GM23248 (cell line): ENCODE results near the gene CNTN4. TPM values are rescaled to one million over a fixed set of nuclear protein-coding genes. Genes with fewer than 3 reads are reported as not detected.
A peak's percentile ranks its signal among the peaks of the same experiment; 100 is the strongest.

Experiments used
- DNase-seq: peaks from one replicate; pipeline ENCODE4 v3.0.0-alpha.2; 2015
- H2AFZ ChIP-seq: fragments of 200-600 bp; sonication (generic); 2 replicates; pipeline ENCODE4 v1.6.1; 2016; ENCODE audit warnings: antibody characterized with exemption
- H3F3A ChIP-seq: fragments of 200-600 bp; sonication (generic); 2 replicates; pipeline ENCODE4 v1.6.1; 2016; ENCODE audit warnings: mild to moderate bottlenecking, antibody characterized with exemption, mixed run types; ENCODE audit not compliant: insufficient read depth
- H3K27ac ChIP-seq: fragments of 200-600 bp; sonication (generic); 2 replicates; pipeline ENCODE4 v1.5.1; 2016; ENCODE audit warnings: mild to moderate bottlenecking
- H3K27me3 ChIP-seq: fragments of 200-600 bp; sonication (generic); replicated peaks from 2 replicates; pipeline ENCODE4 v1.6.1; 2016; ENCODE audit warnings: mild to moderate bottlenecking; ENCODE audit not compliant: insufficient read depth
- H3K36me3 ChIP-seq: fragments of 200-600 bp; sonication (generic); 2 replicates; pipeline ENCODE4 v1.6.1; 2016; ENCODE audit warnings: low read depth, mild to moderate bottlenecking
- H3K4me1 ChIP-seq: fragments of 200-600 bp; sonication (generic); 2 replicates; pipeline ENCODE4 v1.6.1; 2016; ENCODE audit warnings: mild to moderate bottlenecking; ENCODE audit not compliant: insufficient read depth
- H3K4me2 ChIP-seq: fragments of 200-600 bp; sonication (generic); one replicate; pipeline ENCODE4 v1.6.1; 2016; ENCODE audit warnings: mild to moderate bottlenecking; ENCODE audit not compliant: unreplicated experiment
- H3K4me3 ChIP-seq: fragments of 200-600 bp; sonication (generic); 2 replicates; pipeline ENCODE4 v1.5.1; 2016; ENCODE audit warnings: mild to moderate bottlenecking
- H3K79me2 ChIP-seq: fragments of 200-600 bp; sonication (generic); 2 replicates; pipeline ENCODE4 v1.6.1; 2016; ENCODE audit warnings: mild to moderate bottlenecking; ENCODE audit not compliant: insufficient read depth
- H3K9ac ChIP-seq: fragments of 200-600 bp; sonication (generic); 2 replicates; pipeline ENCODE4 v1.6.1; 2016; ENCODE audit warnings: mild to moderate bottlenecking
- H3K9me2 ChIP-seq: fragments of 200-600 bp; sonication (generic); 2 replicates; pipeline ENCODE4 v1.6.1; 2016; ENCODE audit warnings: mixed run types, mild to moderate bottlenecking, moderate library complexity; ENCODE audit not compliant: insufficient read depth
- H3K9me3 ChIP-seq: fragments of 200-600 bp; sonication (generic); one replicate; pipeline ENCODE4 v1.6.1; 2017; ENCODE audit warnings: low read depth
- H4K20me1 ChIP-seq: fragments of 200-600 bp; sonication (generic); 2 replicates; pipeline ENCODE4 v1.6.0; 2016; ENCODE audit not compliant: insufficient read depth
- EZH2 ChIP-seq: fragments of 200-600 bp; sonication (generic); IDR thresholded peaks from 2 replicates; pipeline ENCODE4 v1.6.1; 2018; ENCODE audit warnings: antibody characterized with exemption, mild to moderate bottlenecking; ENCODE audit not compliant: insufficient read depth, poor library complexity, severe bottlenecking
- EZH2phosphoT487 ChIP-seq: fragments of 200-600 bp; sonication (generic); IDR thresholded peaks from 2 replicates; pipeline ENCODE4 v1.6.1; 2018; ENCODE audit warnings: antibody characterized with exemption, moderate library complexity, mild to moderate bottlenecking, low read depth; ENCODE audit not compliant: insufficient read depth
- WGBS, 2 experiments: methylation state at CpG; one replicate each; pipeline ENCODE4 v1.1.6; 2015 to 2017; ENCODE audit warnings: low lambda C conversion rate in 2 of 2, low coverage in 1 of 2; ENCODE audit errors: missing lambda C conversion rate in 2 of 2; 5-methylcytosine and 5-hydroxymethylcytosine counted together
- in situ Hi-C: fragments of 300-500 bp; cut with MboI; formaldehyde crosslinking; loops from 2 replicates; pipeline ENCODE4 v1.15.0; 2020
- polyA plus RNA-seq: library from polyadenylated mRNA; unstranded; fragments of >200 nt; fragmentation: Nextera tagmentation; extraction: Ambion mirVana; gene quantifications from 2 replicates; pipeline ENCODE4 v1.2.1, GENCODE V29; 2016
- total RNA-seq: library from RNA; depleted of rRNA; stranded (reverse); fragments of >200 nt; shearing (Covaris generic); gene quantifications from 2 replicates; pipeline ENCODE4 v1.2.3, GENCODE V29; 2014

Gene CNTN4
- total and polyA plus RNA-seq, 2 experiments from 2014 or later, result not detected

GRCh38 chr3:2920103-2920502 lies 821.4 kb downstream of the CNTN4 start:
- H3K27me3 ChIP-seq, result no peaks in the 10 kb centered on the region
- no peak overlapping the region for H3K4me2 ChIP-seq
- in situ Hi-C loops, result no loop called here
- H3K4me1 ChIP-seq, result no peaks in the 10 kb centered on the region
- no peaks in the 10 kb centered on the region for H4K20me1 ChIP-seq
- H2AFZ ChIP-seq, result no peak overlapping the region
- no peak overlapping the region for H3K9ac ChIP-seq
- no peaks in the 10 kb centered on the region for H3K36me3 ChIP-seq
- DNase-seq, result no peak
- 23 to 40% methylated on average over 1 of the region's 1 CpG for WGBS, 2 experiments
- H3K79me2 ChIP-seq, result no peaks in the 10 kb centered on the region
- H3F3A ChIP-seq, result no peaks in the 10 kb centered on the region
- no peaks in the 10 kb centered on the region for H3K9me3 ChIP-seq
- no peak for TF ChIP-seq EZH2
- no peak overlapping the region for H3K27ac ChIP-seq
- H3K9me2 ChIP-seq, result no peaks in the 10 kb centered on the region
- no peak overlapping the region for H3K4me3 ChIP-seq

GRCh38 chr3:2921452-2921851 lies 822.8 kb downstream of the CNTN4 start:
- Histone ChIP-seq H3F3A (no peaks in the 10 kb centered on the region), H3K4me2 (no peak overlapping the region), H3K9me3 (no peaks in the 10 kb centered on the region), H3K36me3 (no peaks in the 10 kb centered on the region), H3K4me1 (no peaks in the 10 kb centered on the region), H4K20me1 (no peaks in the 10 kb centered on the region), H2AFZ (no peak overlapping the region), H3K27ac (no peak overlapping the region), H3K79me2 (no peaks in the 10 kb centered on the region), H3K4me3 (no peak overlapping the region), H3K9ac (no peak overlapping the region), H3K27me3 (no peaks in the 10 kb centered on the region), H3K9me2 (no peaks in the 10 kb centered on the region)
- no peak for DNase-seq
- in situ Hi-C loops, result no loop called here
- TF ChIP-seq EZH2phosphoT487 (no peak), EZH2 (no peak)
- 0 to 3% methylated on average over 1 of the region's 1 CpG for WGBS, 2 experiments

DNA sequence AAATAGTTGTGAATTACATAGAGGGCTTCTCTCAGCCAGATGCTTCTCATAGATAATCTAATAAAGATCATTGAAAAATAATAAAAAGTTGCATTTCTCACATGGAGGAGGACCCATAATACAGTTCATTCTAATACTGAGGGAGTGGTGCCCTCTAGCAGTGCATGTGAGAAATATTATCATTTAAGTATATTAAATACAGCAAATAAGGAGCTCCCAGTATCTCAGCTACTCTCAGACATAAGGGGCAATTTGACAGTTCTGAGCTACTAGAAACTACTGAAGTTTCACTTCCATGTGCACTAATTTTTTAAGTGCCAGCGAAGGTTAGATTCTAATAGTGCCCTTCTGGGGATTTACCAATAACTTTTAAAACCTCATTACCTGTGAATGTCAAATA lies 823.2 kb downstream of the CNTN4 start:
- H4K20me1 ChIP-seq, result no peaks in the 10 kb centered on the region
- H3K9me3 ChIP-seq, result no peaks in the 10 kb centered on the region
- DNase-seq, result peak; percentile 5
- H3K9me2 ChIP-seq, result no peaks in the 10 kb centered on the region
- no peak overlapping the region for H2AFZ ChIP-seq
- TF ChIP-seq EZH2phosphoT487 (no peak), EZH2 (no peak)
- no peaks in the 10 kb centered on the region for H3K79me2 ChIP-seq
- no peaks in the 10 kb centered on the region for H3K36me3 ChIP-seq
- H3K4me2 ChIP-seq, result no peak overlapping the region
- H3K27me3 ChIP-seq, result no peaks in the 10 kb centered on the region
- no peaks in the 10 kb centered on the region for H3K4me1 ChIP-seq
- H3K9ac ChIP-seq, result no peak overlapping the region
- H3K4me3 ChIP-seq, result no peak overlapping the region
- 13 to 24% methylated on average over 1 of the region's 1 CpG for WGBS, 2 experiments
- in situ Hi-C loops, result no loop called here
- no peak overlapping the region for H3K27ac ChIP-seq
- H3F3A ChIP-seq, result no peaks in the 10 kb centered on the region

DNA sequence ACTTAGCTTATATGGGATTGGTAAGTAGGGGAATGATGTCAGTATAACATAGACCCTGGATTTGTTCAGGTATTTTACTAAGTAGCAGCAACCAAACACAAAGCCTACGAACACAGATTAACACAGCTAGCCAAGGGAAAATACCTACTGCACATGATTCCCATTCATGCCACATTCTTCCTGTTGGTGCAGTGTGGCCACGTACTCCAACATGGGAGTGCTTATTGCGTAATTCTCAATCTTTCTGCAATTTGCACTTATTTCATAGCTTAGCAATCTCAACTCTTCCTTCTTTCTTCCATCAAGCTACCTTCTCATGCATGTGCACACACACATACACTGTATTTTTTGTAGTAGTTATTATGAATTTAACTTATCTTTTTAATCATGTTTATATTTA lies 824.7 kb downstream of the CNTN4 start:
- TF ChIP-seq EZH2phosphoT487 (no peak), EZH2 (no peak)

GRCh38 chr3:2927259-2927658 lies 828.6 kb downstream of the CNTN4 start:
- Histone ChIP-seq H3K4me3 (no peak overlapping the region), H3K27ac (no peak overlapping the region), H3K4me2 (no peak overlapping the region), H2AFZ (no peak overlapping the region), H3K4me1 (no peaks in the 10 kb centered on the region), H3K9me2 (no peaks in the 10 kb centered on the region), H3K9me3 (no peaks in the 10 kb centered on the region), H3F3A (no peaks in the 10 kb centered on the region), H3K27me3 (no peaks in the 10 kb centered on the region), H3K9ac (no peak overlapping the region), H4K20me1 (no peaks in the 10 kb centered on the region), H3K79me2 (no peaks in the 10 kb centered on the region), H3K36me3 (no peaks in the 10 kb centered on the region)
- in situ Hi-C loops, result no loop called here
- 0% methylated on average over 1 of the region's 1 CpG for WGBS, 2 experiments
- TF ChIP-seq EZH2, result no peak
- no peak for TF ChIP-seq EZH2phosphoT487
- no peak for DNase-seq

More for the DNA sequence above, 824.7 kb downstream of the CNTN4 start:
- no peak for DNase-seq
- H3K27ac ChIP-seq, result no peak overlapping the region
- no peak overlapping the region for H3K4me3 ChIP-seq
- no peaks in the 10 kb centered on the region for H3K9me2 ChIP-seq
- no peaks in the 10 kb centered on the region for H3K27me3 ChIP-seq
- H3K4me1 ChIP-seq, result no peaks in the 10 kb centered on the region
- H3F3A ChIP-seq, result no peaks in the 10 kb centered on the region
- H3K9me3 ChIP-seq, result no peaks in the 10 kb centered on the region
- H3K4me2 ChIP-seq, result no peak overlapping the region
- no peaks in the 10 kb centered on the region for H3K79me2 ChIP-seq
- in situ Hi-C loops, result no loop called here
- H3K36me3 ChIP-seq, result no peaks in the 10 kb centered on the region
- H4K20me1 ChIP-seq, result no peaks in the 10 kb centered on the region
- H3K9ac ChIP-seq, result no peak overlapping the region
- no peak overlapping the region for H2AFZ ChIP-seq
- 22 to 38% methylated on average over 3 of the region's 3 CpGs for WGBS, 2 experiments
